Fibroblast of lung (primary cell): ENCODE data around the gene ADSS2. TPM values are rescaled to one million over a fixed set of nuclear protein-coding genes. Genes with fewer than 3 reads are reported as not detected.

ENCODE experiments used
- DNase-seq, 2 donors: peaks; one replicate each; pipeline versions ENCODE4 v3.0.0 to v3.0.0-alpha.2; 2010; ENCODE audit warnings: low read depth in 2 of 2
- H2AFZ ChIP-seq: 2 replicates; pipeline ENCODE4 v1.5.1; 2012; ENCODE audit warnings: low read length, control low read depth, inconsistent platforms
- H3K27ac ChIP-seq: 2 replicates; pipeline ENCODE4 v1.5.1; 2011; ENCODE audit warnings: low read length, control low read depth; ENCODE audit not compliant: insufficient read depth
- H3K27me3 ChIP-seq: 2 replicates; pipeline ENCODE4 v1.5.1; 2011; ENCODE audit warnings: mild to moderate bottlenecking, low read length; ENCODE audit not compliant: control insufficient read depth, insufficient read depth
- H3K36me3 ChIP-seq: 2 replicates; pipeline ENCODE4 v1.5.1; 2011; ENCODE audit warnings: low read length; ENCODE audit not compliant: control insufficient read depth, insufficient read depth
- H3K4me1 ChIP-seq: 2 replicates; pipeline ENCODE4 v1.5.1; 2011; ENCODE audit warnings: low read length; ENCODE audit not compliant: control insufficient read depth, insufficient read depth; ENCODE audit errors: extremely low read depth
- H3K4me2 ChIP-seq: 2 replicates; pipeline ENCODE4 v1.5.1; 2011; ENCODE audit warnings: low read length, control low read depth; ENCODE audit not compliant: insufficient read depth; ENCODE audit errors: extremely low read depth
- H3K4me3 ChIP-seq, 4 experiments: fragments of 200-600 bp in 1 of 4; sonication (generic) in 1 of 4; replicated peaks in 1 of 4; 2 replicates each; pipeline ENCODE4 v1.5.1; 2011 to 2016; ENCODE audit warnings: low read length in 4 of 4, low read depth in 3 of 4, mild to moderate bottlenecking in 3 of 4, control low read depth in 2 of 4, inconsistent platforms in 1 of 4, mixed read lengths in 1 of 4; ENCODE audit not compliant: insufficient read depth in 1 of 4; ENCODE audit errors: control extremely low read depth in 1 of 4
- H3K79me2 ChIP-seq: 2 replicates; pipeline ENCODE4 v1.5.1; 2012; ENCODE audit warnings: mild to moderate bottlenecking, low read length, inconsistent platforms; ENCODE audit not compliant: control insufficient read depth, insufficient read depth
- H3K9ac ChIP-seq: 2 replicates; pipeline ENCODE4 v1.5.1; 2011; ENCODE audit warnings: mild to moderate bottlenecking, low read length, control low read depth; ENCODE audit not compliant: insufficient read depth
- H3K9me3 ChIP-seq: 2 replicates; pipeline ENCODE4 v1.5.1; 2012; ENCODE audit warnings: low read depth, low read length; ENCODE audit not compliant: control insufficient read depth, insufficient read depth
- H4K20me1 ChIP-seq: 2 replicates; pipeline ENCODE4 v1.5.1; 2011; ENCODE audit warnings: low read length; ENCODE audit not compliant: control insufficient read depth, insufficient read depth; ENCODE audit errors: extremely low read depth
- CTCF ChIP-seq, 2 donors: IDR thresholded peaks in 1 of 2; conservative IDR thresholded peaks in 1 of 2; 1 replicate in 1 of 2; 2 replicates in 1 of 2; pipeline ENCODE4 v1.5.1; 2011 to 2012; ENCODE audit warnings: low read length in 2 of 2, control low read depth in 1 of 2, inconsistent platforms in 1 of 2, low read depth in 1 of 2, mild to moderate bottlenecking in 1 of 2
- EZH2 ChIP-seq: IDR thresholded peaks from 2 replicates; pipeline ENCODE4 v1.5.1; 2012; ENCODE audit warnings: low read length, control low read depth, mild to moderate bottlenecking; ENCODE audit errors: missing control alignments
- polyA plus RNA-seq, 2 donors: library from polyadenylated mRNA; depleted of rRNA in 1 of 2; stranded (reverse) in 1 of 2; unstranded in 1 of 2; fragments of >200 nt; gene quantifications; 2 replicates each; pipeline ENCODE4 v1.2.1, GENCODE V29; 2011 to 2012; ENCODE audit warnings: missing spikeins in 1 of 2
- total RNA-seq: library from RNA; depleted of rRNA; stranded (reverse); fragments of >200 nt; gene quantifications from 2 replicates; pipeline ENCODE4 v1.2.1, GENCODE V29; 2014

Gene ADSS2
- total and polyA plus RNA-seq, 2 donors (not counting 1 experiment from before 2014, with no cell fraction given) = 55.9 to 62.1 TPM

- Histone ChIP-seq H3K27ac (no peak overlapping the region), H3K9ac (no peak overlapping the region), H3K27me3 (no peaks in the 10 kb centered on the region), H3K4me3 (no peak overlapping the region), H3K36me3 (no peaks in the 10 kb centered on the region), H3K79me2 (no peaks in the 10 kb centered on the region), H4K20me1 (no peaks in the 10 kb centered on the region), H2AFZ (no peak overlapping the region), H3K9me3 (no peaks in the 10 kb centered on the region), H3K4me2 (no peak overlapping the region), H3K4me1 (no peaks in the 10 kb centered on the region)
- TF ChIP-seq CTCF (conservative IDR thresholded peaks at IDR 0.05 in 1 of 2, IDR thresholded peaks at IDR 0.05 in 1 of 2; ENCODE audit: low read depth in 1 of 2, low read length in 2 of 2) = no peak
- TF ChIP-seq EZH2 = no peak
- peak in 1 of 2 donors; percentile 71 for DNase-seq
These were observed 59.9 kb downstream of the ADSS2 start for GRCh38 chr1:244391761-244392160.

GRCh38 chr1:244388961-244389360, 62.7 kb downstream of the ADSS2 start:
- peak overlapping the region; percentile 44 for H2AFZ ChIP-seq

DNA sequence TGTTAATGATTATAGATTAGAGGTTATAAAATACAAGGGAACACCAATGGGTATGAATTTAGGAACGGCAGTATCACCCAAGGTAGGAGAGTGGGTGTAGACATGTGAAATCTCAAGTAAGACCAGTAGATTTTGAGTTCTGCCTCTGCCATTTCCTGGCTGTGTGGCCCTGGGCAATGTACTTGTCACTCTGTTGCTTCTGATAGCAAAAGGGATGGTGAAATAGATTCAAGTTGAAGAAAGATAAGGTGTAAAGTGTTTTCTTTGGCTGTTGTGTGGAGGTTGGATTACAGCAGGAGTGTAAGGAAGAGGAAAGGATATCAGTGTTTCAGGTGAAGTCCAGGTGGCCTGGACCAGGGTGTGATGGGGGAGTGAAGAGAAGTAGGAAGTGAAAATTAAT, 64.3 kb downstream of the ADSS2 start:
- Histone ChIP-seq H3K36me3 (no peaks in the 10 kb centered on the region), H3K9ac (no peak overlapping the region), H4K20me1 (no peaks in the 10 kb centered on the region), H2AFZ (no peak overlapping the region), H3K79me2 (no peaks in the 10 kb centered on the region), H3K9me3 (no peaks in the 10 kb centered on the region), H3K4me2 (no peak overlapping the region), H3K4me3 (no peak overlapping the region), H3K27ac (no peak overlapping the region), H3K27me3 (no peaks in the 10 kb centered on the region), H3K4me1 (no peaks in the 10 kb centered on the region)
- no peak for TF ChIP-seq EZH2
- TF ChIP-seq CTCF (conservative IDR thresholded peaks at IDR 0.05 in 1 of 2, IDR thresholded peaks at IDR 0.05 in 1 of 2; ENCODE audit: low read depth in 1 of 2, low read length in 2 of 2) = no peak
- DNase-seq = no peak

More at GRCh38 chr1:244388961-244389360, 62.7 kb downstream of the ADSS2 start:
- Histone ChIP-seq H3K79me2 (no peaks in the 10 kb centered on the region), H3K4me3 (peak overlapping the region in 3 of 4 experiments; percentile 2 to 37 (median 5)), H3K9me3 (no peaks in the 10 kb centered on the region), H3K4me1 (no peaks in the 10 kb centered on the region), H3K36me3 (no peaks in the 10 kb centered on the region), H3K4me2 (peak overlapping the region; percentile 53), H4K20me1 (no peaks in the 10 kb centered on the region), H3K27ac (no peak overlapping the region), H3K27me3 (no peaks in the 10 kb centered on the region), H3K9ac (no peak overlapping the region)
- no peak for TF ChIP-seq CTCF (conservative IDR thresholded peaks at IDR 0.05 in 1 of 2, IDR thresholded peaks at IDR 0.05 in 1 of 2; ENCODE audit: low read depth in 1 of 2, low read length in 2 of 2)
- no peak for TF ChIP-seq EZH2
- DNase-seq = peak; percentile 14 to 26
